Body of pancreas (tissue), 4 donors: Measurements from ENCODE around the gene OR6V1. TPM values are rescaled to one million over a fixed set of nuclear protein-coding genes. Genes with fewer than 3 reads are reported as not detected.

Source experiments
- ATAC-seq: fragments of 150-250 bp; one replicate; pipeline ENCODE4 v1.9.1; 2016
- DNase-seq, 4 donors: peaks; one replicate each; pipeline ENCODE4 v3.0.0-alpha.2; 2019
- H3K27ac ChIP-seq, 4 donors: fragments of 200-600 bp; sonication (generic); 1 replicate in 3 of 4; 2 replicates in 1 of 4; pipeline versions ENCODE4 v1.5.1 to v1.6.1; 2016 to 2019; ENCODE audit warnings: mild to moderate bottlenecking in 1 of 4, mixed read lengths in 1 of 4, moderate library complexity in 1 of 4
- H3K27me3 ChIP-seq, 2 donors: fragments of 200-600 bp; sonication (generic); one replicate each; pipeline ENCODE4 v1.6.0; 2016; ENCODE audit warnings: mild to moderate bottlenecking in 1 of 2
- H3K36me3 ChIP-seq, 2 donors: fragments of 200-600 bp; sonication (generic); replicated peaks in 1 of 2; 2 replicates each; pipeline ENCODE4 v1.5.1; 2016; ENCODE audit warnings: low read depth in 2 of 2; ENCODE audit not compliant: insufficient read depth in 1 of 2
- H3K4me1 ChIP-seq: fragments of 200-600 bp; sonication (generic); one replicate; pipeline ENCODE4 v1.6.0; 2016
- H3K4me3 ChIP-seq, 2 donors: fragments of 200-600 bp; sonication (generic); 1 replicate in 1 of 2; 2 replicates in 1 of 2; pipeline ENCODE4 v1.5.1; 2016 to 2019
- H3K9me3 ChIP-seq, 3 donors: fragments of 200-600 bp; sonication (generic); 1 replicate in 2 of 3; 2 replicates in 1 of 3; pipeline ENCODE4 v1.5.1; 2016
- CTCF ChIP-seq, 7 experiments: fragments of 450-650 bp in 4 of 7; fragments of 200-600 bp in 3 of 7; sonication (generic) in 3 of 7; IDR thresholded peaks; one replicate each; pipeline ENCODE4 v1.5.1; 2016 to 2019; ENCODE audit warnings: antibody characterized with exemption in 7 of 7
- POLR2A ChIP-seq, 3 donors: fragments of 450-650 bp; IDR thresholded peaks; one replicate each; pipeline ENCODE4 v1.6.1; 2016; ENCODE audit warnings: antibody characterized with exemption in 3 of 3, mild to moderate bottlenecking in 2 of 3
- WGBS, 2 donors: methylation state at CpG; one replicate each; pipeline ENCODE4 v1.1.5; 2017; 5-methylcytosine and 5-hydroxymethylcytosine counted together
- intact Hi-C: fragments of 100-400 bp; cut with DNase I; formaldehyde crosslinking; loops from one replicate; pipeline ENCODE4 v1.15.1; 2023
- total RNA-seq, 2 donors: library from RNA; depleted of rRNA; stranded (reverse); fragments of >200 nt; gene quantifications; one replicate each; pipeline ENCODE4 v1.1.0, GENCODE V29; 2016

The OR6V1 gene
- total RNA-seq, 2 donors from 2014 or later = not detected

- Histone ChIP-seq H3K9me3 (no peaks in the 10 kb centered on the region), H3K4me1 (no peaks in the 10 kb centered on the region), H3K4me3 (no peak overlapping the region), H3K27ac (no peak overlapping the region), H3K27me3 (no peaks in the 10 kb centered on the region), H3K36me3 (no peaks in the 10 kb centered on the region)
- WGBS, 2 donors = 32 to 34% methylated on average over 24 of the region's 24 CpGs
- peak; percentile 89 for ATAC-seq
- DNase-seq = peak; percentile 80 to 88 (median 84)
- no peak for TF ChIP-seq POLR2A (IDR thresholded peaks at IDR 0.05)
- TF ChIP-seq CTCF (IDR thresholded peaks at IDR 0.05) = peak; percentile 86 to 99 (median 95)
- intact Hi-C loops = loop anchor here (5.0 kb wide), 1 partner anchor 204 kb away; no protein-coding TSS in a partner anchor
Measured at GRCh38 chr7:143008007-143008901, 43.9 kb upstream of the OR6V1 start.

- Histone ChIP-seq H3K27me3 (no peaks in the 10 kb centered on the region), H3K27ac (no peak overlapping the region), H3K4me1 (no peaks in the 10 kb centered on the region), H3K9me3 (no peaks in the 10 kb centered on the region), H3K4me3 (no peak overlapping the region), H3K36me3 (no peaks in the 10 kb centered on the region)
- 79 to 85% methylated on average over 7 of the region's 7 CpGs for WGBS, 2 donors
- ATAC-seq = no peak
- DNase-seq = no peak
- intact Hi-C loops = no loop called here
- TF ChIP-seq CTCF (IDR thresholded peaks at IDR 0.05) (no peak), POLR2A (IDR thresholded peaks at IDR 0.05) (no peak)
Measured at GRCh38 chr7:143012001-143012400, 40.1 kb upstream of the OR6V1 start.

- Histone ChIP-seq H3K9me3 (no peaks in the 10 kb centered on the region), H3K27ac (no peak overlapping the region), H3K27me3 (no peaks in the 10 kb centered on the region), H3K4me3 (no peak overlapping the region), H3K4me1 (no peaks in the 10 kb centered on the region), H3K36me3 (no peaks in the 10 kb centered on the region)
- TF ChIP-seq POLR2A (IDR thresholded peaks at IDR 0.05) = no peak
- no peak for TF ChIP-seq CTCF (IDR thresholded peaks at IDR 0.05)
- no peak for DNase-seq
- 94% methylated on average over 4 of the region's 4 CpGs for WGBS, 2 donors
- intact Hi-C loops = no loop called here
- no peak for ATAC-seq
Measured at GRCh38 chr7:143012409-143012808, 39.7 kb upstream of the OR6V1 start.

- H3K4me3 ChIP-seq = no peak overlapping the region
- H3K27me3 ChIP-seq = no peaks in the 10 kb centered on the region
- no peaks in the 10 kb centered on the region for H3K9me3 ChIP-seq
- TF ChIP-seq POLR2A (IDR thresholded peaks at IDR 0.05) (no peak), CTCF (IDR thresholded peaks at IDR 0.05) (no peak)
- ATAC-seq (peak; percentile 59), DNase-seq (peak in 1 of 4 donors; percentile 14)
- no peaks in the 10 kb centered on the region for H3K36me3 ChIP-seq
- no peaks in the 10 kb centered on the region for H3K4me1 ChIP-seq
- H3K27ac ChIP-seq = no peak overlapping the region
- intact Hi-C loops = no loop called here
- WGBS, 2 donors = 81 to 91% methylated on average over 1 of the region's 1 CpG
Measured at GRCh38 chr7:143013473-143013872, 38.7 kb upstream of the OR6V1 start.
